Vagina (tissue), 2 donors: Measurements from ENCODE around the gene ADD1. TPM values are rescaled to one million over a fixed set of nuclear protein-coding genes. Genes with fewer than 3 reads are reported as not detected.
"Not testable (repeated sequence)": the region's sequence is repeated elsewhere in the genome, so short reads cannot be mapped to it uniquely, and the experiment has no call there.

ENCODE experiments used
- DNase-seq, 2 donors: peaks; one replicate each; pipeline ENCODE4 v3.0.0-alpha.2; 2017; ENCODE audit errors: extremely low spot score in 2 of 2
- H3K27ac ChIP-seq: fragments of 200-600 bp; sonication (generic); one replicate; pipeline ENCODE4 v1.5.1; 2019
- H3K27me3 ChIP-seq: fragments of 200-600 bp; sonication (generic); one replicate; pipeline ENCODE4 v1.5.1; 2019
- H3K36me3 ChIP-seq, 2 donors: fragments of 200-600 bp; sonication (generic); one replicate each; pipeline ENCODE4 v1.5.1; 2017 to 2019
- H3K4me1 ChIP-seq: fragments of 200-600 bp; sonication (generic); one replicate; pipeline ENCODE4 v1.5.1; 2019
- H3K4me3 ChIP-seq, 2 donors: fragments of 200-600 bp; sonication (generic); 1 replicate in 1 of 2; 2 replicates in 1 of 2; pipeline ENCODE4 v1.5.1; 2016 to 2019
- H3K9me3 ChIP-seq: fragments of 200-600 bp; sonication (generic); one replicate; pipeline ENCODE4 v1.5.1; 2019
- CTCF ChIP-seq, 3 experiments: fragments of 450-650 bp in 2 of 3; fragments of 200-600 bp in 1 of 3; sonication (generic) in 1 of 3; IDR thresholded peaks; one replicate each; pipeline ENCODE4 v1.5.1; 2017 to 2019; ENCODE audit warnings: antibody characterized with exemption in 3 of 3, mild to moderate bottlenecking in 2 of 3, moderate library complexity in 2 of 3
- POLR2A ChIP-seq, 2 donors: fragments of 450-650 bp; IDR thresholded peaks; one replicate each; pipeline ENCODE4 v1.6.1; 2017; ENCODE audit warnings: antibody characterized with exemption in 2 of 2, mild to moderate bottlenecking in 2 of 2, moderate library complexity in 2 of 2
- POLR2AphosphoS5 ChIP-seq, 2 donors: sonication (generic); formaldehyde crosslinking; IDR thresholded peaks; one replicate each; pipeline ENCODE4 v1.9.0; 2017; ENCODE audit warnings: antibody characterized with exemption in 2 of 2, mild to moderate bottlenecking in 2 of 2, low read depth in 1 of 2; ENCODE audit not compliant: insufficient read depth in 1 of 2
- intact Hi-C: fragments of 100-400 bp; cut with DNase I; formaldehyde crosslinking; loops from one replicate; pipeline ENCODE4 v1.15.1; 2023
- total RNA-seq: library from RNA; depleted of rRNA; stranded (reverse); fragments of >200 nt; gene quantifications from one replicate; pipeline ENCODE4 v1.2.3, GENCODE V29; 2016

Gene ADD1
- total RNA-seq, 1 donor from 2014 or later: 228 TPM

- H3K27me3 ChIP-seq: no peaks in the 10 kb centered on the region
- DNase-seq: no peak
- H3K4me3 ChIP-seq: no peak overlapping the region
- H3K4me1 ChIP-seq: peaks cover 15% of the 10 kb centered on the region
- TF ChIP-seq POLR2AphosphoS5 (IDR thresholded peaks at IDR 0.05; ENCODE audit: insufficient read depth in 1 of 2, low read depth in 1 of 2) (no peak), CTCF (IDR thresholded peaks at IDR 0.05) (no peak), POLR2A (IDR thresholded peaks at IDR 0.05) (no peak)
- H3K27ac ChIP-seq: no peak overlapping the region
- H3K9me3 ChIP-seq: no peaks in the 10 kb centered on the region
- intact Hi-C loops: no loop called here
- H3K36me3 ChIP-seq: peaks cover 0 to 40% of the 10 kb centered on the region in 2 donors
Measured at GRCh38 chr4:2958446-2958845, 114.8 kb downstream of the ADD1 start.

- Histone ChIP-seq H3K4me1 (peaks cover 27% of the 10 kb centered on the region), H3K36me3 (peaks cover 0 to 25% of the 10 kb centered on the region in 2 donors)
- DNase-seq, H3K9me3 ChIP-seq, H3K27ac ChIP-seq, intact Hi-C loops, H3K27me3 ChIP-seq, H3K4me3 ChIP-seq: not testable (repeated sequence)
Measured at GRCh38 chr4:2960450-2960849, 116.8 kb downstream of the ADD1 start.

GRCh38 chr4:2961421-2961810 lies 117.8 kb downstream of the ADD1 start:
- TF ChIP-seq POLR2AphosphoS5 (IDR thresholded peaks at IDR 0.05; ENCODE audit: insufficient read depth in 1 of 2, low read depth in 1 of 2) (no peak), POLR2A (IDR thresholded peaks at IDR 0.05) (no peak), CTCF (IDR thresholded peaks at IDR 0.05) (no peak)
- Histone ChIP-seq H3K27me3 (no peaks in the 10 kb centered on the region), H3K4me1 (peaks cover 27% of the 10 kb centered on the region), H3K27ac (no peak overlapping the region), H3K4me3 (peak overlapping the region; percentile 76 to 95), H3K9me3 (no peaks in the 10 kb centered on the region), H3K36me3 (peaks cover 0 to 15% of the 10 kb centered on the region in 2 donors)
- peak in 1 of 2 donors; percentile 83 for DNase-seq
- intact Hi-C loops: no loop called here

DNA sequence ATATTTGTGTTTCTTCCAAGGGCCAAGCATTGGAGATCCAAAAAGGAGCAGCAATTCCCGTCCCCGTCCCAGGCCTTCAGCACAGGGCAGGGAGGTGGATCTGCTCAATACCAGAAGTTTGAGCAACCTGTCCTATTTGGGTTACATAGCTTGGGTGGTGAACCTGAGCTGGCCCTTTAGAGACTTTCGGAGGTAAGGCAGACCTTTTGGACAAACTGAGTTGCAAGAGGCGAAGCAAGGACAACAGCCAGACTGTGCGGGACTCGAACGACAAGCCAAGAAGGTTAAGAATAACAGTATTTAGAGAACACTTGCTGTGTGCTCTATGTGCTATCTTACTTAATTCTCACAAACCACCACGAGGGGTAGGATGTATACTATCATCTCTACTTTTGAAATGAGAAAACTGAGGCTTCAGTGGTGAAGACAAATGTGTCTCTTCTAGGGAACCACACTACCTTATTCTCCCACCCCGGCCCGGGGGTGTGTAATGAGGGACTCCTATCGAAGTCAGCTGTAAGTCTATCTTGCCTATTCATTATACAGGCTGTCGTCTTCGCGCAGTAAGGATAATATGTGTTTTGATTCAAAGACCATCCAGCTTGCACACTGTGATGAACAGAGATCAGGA lies 118.3 kb downstream of the ADD1 start:
- intact Hi-C loops: no loop called here
- peak overlapping the region; percentile 76 to 95 for H3K4me3 ChIP-seq
- H3K36me3 ChIP-seq: peaks cover 0 to 10% of the 10 kb centered on the region in 2 donors
- H3K27ac ChIP-seq: no peak overlapping the region
- DNase-seq: peak in 1 of 2 donors; percentile 83
- no peaks in the 10 kb centered on the region for H3K9me3 ChIP-seq
- no peaks in the 10 kb centered on the region for H3K27me3 ChIP-seq
- TF ChIP-seq POLR2AphosphoS5 (IDR thresholded peaks at IDR 0.05; ENCODE audit: insufficient read depth in 1 of 2, low read depth in 1 of 2) (no peak), POLR2A (IDR thresholded peaks at IDR 0.05) (no peak), CTCF (IDR thresholded peaks at IDR 0.05) (no peak)
- peaks cover 27% of the 10 kb centered on the region for H3K4me1 ChIP-seq

- Histone ChIP-seq H3K27me3 (no peaks in the 10 kb centered on the region), H3K4me1 (peaks cover 27% of the 10 kb centered on the region), H3K4me3 (peak overlapping the region; percentile 76 to 95), H3K27ac (peak overlapping the region; percentile 39), H3K9me3 (no peaks in the 10 kb centered on the region), H3K36me3 (peaks cover 0 to 2% of the 10 kb centered on the region in 2 donors)
- intact Hi-C loops: no loop called here
- DNase-seq: peak in 1 of 2 donors; percentile 88
- TF ChIP-seq POLR2AphosphoS5 (IDR thresholded peaks at IDR 0.05; ENCODE audit: insufficient read depth in 1 of 2, low read depth in 1 of 2): no peak
- TF ChIP-seq CTCF (IDR thresholded peaks at IDR 0.05): no peak
- no peak for TF ChIP-seq POLR2A (IDR thresholded peaks at IDR 0.05)
Measured at GRCh38 chr4:2962614-2963174, 119.0 kb downstream of the ADD1 start.
